NCI-H1105 (cell line): ENCODE data around the gene SPINK9.

ENCODE experiments used
- DNase-seq: peaks from one replicate; lab custom pipeline; 2025; lab: John Stamatoyannopoulos, UW

SPINK9 gene

GRCh38 chr5:148368299-148368698, 32.9 kb downstream of the SPINK9 start:
- DNase-seq: no peak

GRCh38 chr5:148372166-148372725, 36.9 kb downstream of the SPINK9 start:
- no peak for DNase-seq

- no peak for DNase-seq
Measured at GRCh38 chr5:148372893-148373292, 37.5 kb downstream of the SPINK9 start.

GRCh38 chr5:148374690-148375360, 39.5 kb downstream of the SPINK9 start:
- DNase-seq: no peak

- DNase-seq: no peak
Measured at GRCh38 chr5:148376198-148376597, 40.8 kb downstream of the SPINK9 start.

GRCh38 chr5:148378670-148379069, 43.3 kb downstream of the SPINK9 start:
- no peak for DNase-seq

GRCh38 chr5:148379340-148379739, 44.0 kb downstream of the SPINK9 start:
- no peak for DNase-seq

- DNase-seq: no peak
Measured at GRCh38 chr5:148381906-148382305, 46.5 kb downstream of the SPINK9 start.

- no peak for DNase-seq
Measured at GRCh38 chr5:148382961-148383360, 47.6 kb downstream of the SPINK9 start.

GRCh38 chr5:148383564-148384379, 48.4 kb downstream of the SPINK9 start, which contains the start of gene FBXO38:
Gene FBXO38, plus strand, starts transcription at chr5:148383958. Its CDS starts 10,819 bp downstream, at chr5:148394777.
- DNase-seq: peak; percentile 87

GRCh38 chr5:148384380-148384737, 49.0 kb downstream of the SPINK9 start:
- DNase-seq: no peak

GRCh38 chr5:148385094-148385493, 49.7 kb downstream of the SPINK9 start:
- no peak for DNase-seq

GRCh38 chr5:148386041-148386440, 50.7 kb downstream of the SPINK9 start:
- no peak for DNase-seq

- no peak for DNase-seq
Measured at GRCh38 chr5:148387325-148387724, 52.0 kb downstream of the SPINK9 start.

- no peak for DNase-seq
Measured at GRCh38 chr5:148388696-148389095, 53.3 kb downstream of the SPINK9 start.
